ENCODE results near the gene IGF2BP2. TPM values are rescaled to one million over a fixed set of nuclear protein-coding genes. Genes with fewer than 3 reads are reported as not detected.

IGF2BP2 gene
- total and polyA plus RNA-seq, 2 of the 4 experiments (the other 2 are of a cell fraction) = 23.4 to 88.2 TPM

GRCh38 chr3:185667574-185667973 lies 157.3 kb downstream of the IGF2BP2 start:
- Histone ChIP-seq H3K14ac (replicated peaks; ENCODE audit: low read depth, low read length) (no peak overlapping the region), H3K4me2 (ENCODE audit: low read depth, low read length) (no peak overlapping the region), H2AFZ (replicated peaks; ENCODE audit: low read length, poor library complexity) (no peak overlapping the region), H3K4ac (ENCODE audit: low read depth, low read length) (no peak overlapping the region), H3K23ac (ENCODE audit: low read depth, low read length) (no peak overlapping the region), H3K56ac (ENCODE audit: extremely low read depth, insufficient read depth, low read length) (no peak overlapping the region), H3K18ac (ENCODE audit: low read depth, low read length) (no peak overlapping the region), H3K9me3 (ENCODE audit: control insufficient read depth, insufficient read depth, low read length) (no peaks in the 10 kb centered on the region), H2AK5ac (ENCODE audit: low read depth, low read length) (no peak overlapping the region), H3K4me3 (ENCODE audit: insufficient read depth, low read depth, low read length) (no peak overlapping the region), H2AK9ac (replicated peaks; ENCODE audit: low read depth, low read length, poor library complexity) (no peak overlapping the region), H3K36me3 (ENCODE audit: control insufficient read depth, insufficient read depth, low read length) (peaks cover 41% of the 10 kb centered on the region), H3K27ac (ENCODE audit: insufficient read depth, low read length) (no peak overlapping the region), H4K5ac (ENCODE audit: low read depth, low read length) (no peak overlapping the region), H3K4me1 (ENCODE audit: control insufficient read depth, insufficient read depth, low read length) (no peaks in the 10 kb centered on the region), H3K9me1 (ENCODE audit: insufficient read depth, low read length) (no peaks in the 10 kb centered on the region), H2BK20ac (ENCODE audit: low read depth, low read length) (no peak overlapping the region), H3K27me3 (ENCODE audit: control insufficient read depth, insufficient read depth, low read length) (no peaks in the 10 kb centered on the region), H3K9ac (ENCODE audit: low read depth, low read length) (no peak overlapping the region), H2BK120ac (ENCODE audit: low read depth, low read length) (no peak overlapping the region), H4K91ac (ENCODE audit: insufficient read depth, low read depth, low read length) (no peak overlapping the region), H4K8ac (ENCODE audit: low read depth in 2 of 2, low read length in 2 of 2) (no peak overlapping the region), H2BK5ac (ENCODE audit: low read depth, low read length, poor library complexity, severe bottlenecking) (no peak overlapping the region), H3K79me1 (ENCODE audit: low read depth in 1 of 2, low read length in 2 of 2) (peaks cover 10 to 31% of the 10 kb centered on the region in 2 experiments), H2BK15ac (ENCODE audit: low read depth, low read length) (no peak overlapping the region), H4K20me1 (ENCODE audit: insufficient read depth, low read length) (peaks cover 7% of the 10 kb centered on the region; the same call in 1 of the 2 replicates)
- dilution Hi-C loops (cut with HindIII; ENCODE audit: low sequenced_read_pairs, unreplicated experiment) (no loop called here), intact Hi-C loops (cut with micrococcal nuclease) (loop anchor here (10.0 kb wide), 1 partner anchor 387 kb away; no protein-coding TSS in a partner anchor), in situ Hi-C loops (cut with MboI; ENCODE audit: low sequenced_read_pairs) (loop anchor here (25.0 kb wide), 2 partner anchors 245 to 595 kb away; no protein-coding TSS in a partner anchor)
- 100% methylated on average over 1 of the region's 4 CpGs; no CpG with 5 or more reads in 1 of the 2 experiments for WGBS, 2 experiments (ENCODE audit: extremely low coverage in 2 of 2, insufficient read length in 1 of 2)
- POLR2A ChIA-PET (ENCODE audit: unreplicated experiment) = no interaction called here
- DNase-seq (no peak), ATAC-seq (ENCODE audit: low read depth) (no peak)
- BruUV-seq (replicated peaks) = no TSS peak
- CTCF ChIA-PET = no interaction called here
- TF ChIP-seq RAD21 (IDR thresholded peaks at IDR 0.05; ENCODE audit: low read length) = no peak
- no peak for TF ChIP-seq USF2 (IDR thresholded peaks at IDR 0.05; ENCODE audit: low read depth, low read length)
- no peak for TF ChIP-seq FOS (IDR thresholded peaks at IDR 0.05; ENCODE audit: low read depth, low read length)
- TF ChIP-seq MAFK (IDR thresholded peaks at IDR 0.05; ENCODE audit: low read depth, low read length) = no peak
